NT2/D1 (cell line): Measurements from ENCODE around the gene NMRK2.

Experiments
- SUZ12 ChIP-seq: IDR thresholded peaks from 2 replicates; pipeline ENCODE4 v1.6.1; 2011; ENCODE audit not compliant: insufficient read length, insufficient read depth; ENCODE audit errors: extremely low read depth
- YY1 ChIP-seq: IDR thresholded peaks from 2 replicates; pipeline ENCODE4 v1.6.1; 2011; ENCODE audit not compliant: insufficient read length, insufficient read depth
- ZNF274 ChIP-seq: IDR thresholded peaks from 2 replicates; pipeline ENCODE4 v1.6.1; 2011; ENCODE audit warnings: mild to moderate bottlenecking, low read depth, low read length

- no peak for TF ChIP-seq SUZ12
- TF ChIP-seq YY1 = no peak
- TF ChIP-seq ZNF274 = no peak
Measured at GRCh38 chr19:3923912-3924311, 9.0 kb upstream of the NMRK2 start.
